Pancreas (tissue), 10 donors: ENCODE results near the gene LTBP1. TPM values are rescaled to one million over a fixed set of nuclear protein-coding genes. Genes with fewer than 3 reads are reported as not detected.

Experiments
- ATAC-seq, 4 donors: fragments of 200-7000 bp; cut with Tn5 transposase; one replicate each; pipeline versions ENCODE4 v1.8.0 to v1.9.1; 2020; ENCODE audit warnings: mild to moderate bottlenecking in 4 of 4, moderate library complexity in 4 of 4
- DNase-seq, 6 donors: peaks; one replicate each; pipeline ENCODE4 v3.0.0-alpha.2; 2020
- FAIRE-seq: peaks from 2 replicates; lab custom pipeline; 2012; peaks lifted over from hg19 to GRCh38; lab: Jason Lieb, UNC
- H3K27ac ChIP-seq, 4 donors: fragments of 200-600 bp; sonication (generic); 1 replicate in 3 of 4; 2 replicates in 1 of 4; pipeline versions ENCODE4 v1.5.0 to v1.8.0; 2020
- H3K27me3 ChIP-seq, 4 donors: fragments of 200-600 bp; one replicate each; pipeline ENCODE4 v1.8.0; 2021
- H3K36me3 ChIP-seq, 3 donors: fragments of 200-600 bp; sonication (generic) in 1 of 3; one replicate each; pipeline versions ENCODE4 v1.5.0 to v1.8.0; 2020 to 2021
- H3K4me1 ChIP-seq, 3 donors: fragments of 200-600 bp; one replicate each; pipeline ENCODE4 v1.8.0; 2021
- H3K4me3 ChIP-seq, 4 donors: fragments of 200-600 bp; sonication (generic) in 2 of 4; one replicate each; pipeline versions ENCODE4 v1.5.0 to v1.8.0; 2020 to 2021
- H3K9me3 ChIP-seq, 4 donors: fragments of 200-600 bp; one replicate each; pipeline ENCODE4 v1.8.0; 2021
- WGBS, 2 donors: extraction: QIAGEN DNeasy Blood & Tissue Kit; methylation state at CpG; one replicate each; pipeline ENCODE4 v1.1.7; 2013; 5-methylcytosine and 5-hydroxymethylcytosine counted together
- intact Hi-C, 3 donors: fragments of 100-400 bp; cut with DNase I; formaldehyde crosslinking; loops; one replicate each; pipeline versions ENCODE4 v1.11.1 to v1.14.2; 2022
- polyA plus RNA-seq, 2 donors: library from polyadenylated mRNA; stranded (reverse); fragments of 200-250 nt; gene quantifications; one replicate each; pipeline ENCODE4 v1.2.3, GENCODE V29; 2013
- total RNA-seq, 6 donors: library from RNA; stranded (reverse); fragmentation: NEBNext Ultra II Directional in 4 of 6; extraction: Animal tissue kit (Norgen Biotek cat#: 25700) in 4 of 6; gene quantifications; one replicate each; pipeline versions ENCODE4 v1.2.1 to v1.2.4, GENCODE V29; 2021 to 2023
- TF ChIP-seq, protein P1 (sequence below), 4 donors: fragments of 200-600 bp; sonication (generic) in 3 of 4; IDR thresholded peaks; one replicate each; pipeline versions ENCODE4 v1.5.0 to v1.8.0; 2021; ENCODE audit warnings: antibody characterized with exemption in 4 of 4
- donor health status: healthy with polysubstance abuse.
- donor health status: DM: no; HTN: no; CAD: no; lungs with moderate emphysema.
- donor health status: DM: no; HTN: no; CAD: no.
- donor health status: control.
- donor health status: control.
- donor health status: Bipolar disorder and iron deficiency.
- donor health status: DM: yes; HTN: yes; CAD: no.
- donor health status: DM: no; HTN: no; CAD: no.
- donor health status: DM: no; HTN: no; CAD: no.
- donor health status: DM: yes; HTN: yes; CAD: no.

The LTBP1 gene
- total and polyA plus RNA-seq, 8 donors, result 0.83 to 21.2 (median 2.6) TPM

GRCh38 chr2:33426666-33427231, 480.0 kb downstream of the LTBP1 start:
- no peaks in the 10 kb centered on the region for H3K9me3 ChIP-seq
- no peak overlapping the region for H3K4me3 ChIP-seq
- DNase-seq (peak in 5 of 6 donors; percentile 27 to 62 (median 48)), FAIRE-seq (no peak), ATAC-seq (peak; percentile 34 to 75 (median 54))
- no peaks in the 10 kb centered on the region for H3K4me1 ChIP-seq
- H3K27ac ChIP-seq, result no peak overlapping the region
- H3K27me3 ChIP-seq, result no peaks in the 10 kb centered on the region
- TF ChIP-seq, protein P1, sequence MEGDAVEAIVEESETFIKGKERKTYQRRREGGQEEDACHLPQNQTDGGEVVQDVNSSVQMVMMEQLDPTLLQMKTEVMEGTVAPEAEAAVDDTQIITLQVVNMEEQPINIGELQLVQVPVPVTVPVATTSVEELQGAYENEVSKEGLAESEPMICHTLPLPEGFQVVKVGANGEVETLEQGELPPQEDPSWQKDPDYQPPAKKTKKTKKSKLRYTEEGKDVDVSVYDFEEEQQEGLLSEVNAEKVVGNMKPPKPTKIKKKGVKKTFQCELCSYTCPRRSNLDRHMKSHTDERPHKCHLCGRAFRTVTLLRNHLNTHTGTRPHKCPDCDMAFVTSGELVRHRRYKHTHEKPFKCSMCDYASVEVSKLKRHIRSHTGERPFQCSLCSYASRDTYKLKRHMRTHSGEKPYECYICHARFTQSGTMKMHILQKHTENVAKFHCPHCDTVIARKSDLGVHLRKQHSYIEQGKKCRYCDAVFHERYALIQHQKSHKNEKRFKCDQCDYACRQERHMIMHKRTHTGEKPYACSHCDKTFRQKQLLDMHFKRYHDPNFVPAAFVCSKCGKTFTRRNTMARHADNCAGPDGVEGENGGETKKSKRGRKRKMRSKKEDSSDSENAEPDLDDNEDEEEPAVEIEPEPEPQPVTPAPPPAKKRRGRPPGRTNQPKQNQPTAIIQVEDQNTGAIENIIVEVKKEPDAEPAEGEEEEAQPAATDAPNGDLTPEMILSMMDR (IDR thresholded peaks at IDR 0.05), result no peak
- 60 to 65% methylated on average over 3 of the region's 3 CpGs for WGBS, 2 donors
- no peaks in the 10 kb centered on the region for H3K36me3 ChIP-seq
- intact Hi-C loops, result no loop called here

DNA sequence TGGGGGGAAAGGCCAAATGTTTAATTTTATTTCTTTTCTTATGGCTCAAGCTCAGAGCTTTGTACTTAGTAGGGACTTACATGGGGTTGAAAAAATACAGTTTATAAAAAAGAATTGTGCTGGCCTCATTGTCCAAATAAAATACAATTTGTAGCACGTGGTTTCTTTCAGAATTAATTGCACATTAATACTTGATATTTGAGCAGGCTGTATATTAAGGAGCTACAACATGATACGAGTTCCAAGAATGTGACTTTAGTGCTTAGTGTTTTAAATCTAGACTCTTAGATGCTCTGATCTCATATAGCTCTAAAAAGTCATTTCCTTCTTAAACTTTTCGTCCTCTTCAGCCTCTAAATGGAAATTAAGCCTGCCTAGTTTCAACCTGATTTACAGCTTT, 483.3 kb downstream of the LTBP1 start:
- no peak overlapping the region for H3K4me3 ChIP-seq
- 50 to 62% methylated on average over 3 of the region's 3 CpGs for WGBS, 2 donors
- TF ChIP-seq, protein P1 (IDR thresholded peaks at IDR 0.05), result no peak
- no peak for FAIRE-seq
- H3K9me3 ChIP-seq, result no peaks in the 10 kb centered on the region
- no peaks in the 10 kb centered on the region for H3K27me3 ChIP-seq
- no peak for DNase-seq
- intact Hi-C loops, result no loop called here
- H3K4me1 ChIP-seq, result no peaks in the 10 kb centered on the region
- no peak for ATAC-seq
- no peak overlapping the region for H3K27ac ChIP-seq
- H3K36me3 ChIP-seq, result no peaks in the 10 kb centered on the region

GRCh38 chr2:33430856-33431255, 484.1 kb downstream of the LTBP1 start:
- no peaks in the 10 kb centered on the region for H3K27me3 ChIP-seq
- H3K36me3 ChIP-seq, result no peaks in the 10 kb centered on the region
- FAIRE-seq (no peak), ATAC-seq (no peak), DNase-seq (no peak)
- 63 to 67% methylated on average over 1 of the region's 1 CpG for WGBS, 2 donors
- no peaks in the 10 kb centered on the region for H3K9me3 ChIP-seq
- H3K4me3 ChIP-seq, result no peak overlapping the region
- TF ChIP-seq, protein P1 (IDR thresholded peaks at IDR 0.05), result no peak
- intact Hi-C loops, result no loop called here
- no peak overlapping the region for H3K27ac ChIP-seq
- H3K4me1 ChIP-seq, result no peaks in the 10 kb centered on the region

DNA sequence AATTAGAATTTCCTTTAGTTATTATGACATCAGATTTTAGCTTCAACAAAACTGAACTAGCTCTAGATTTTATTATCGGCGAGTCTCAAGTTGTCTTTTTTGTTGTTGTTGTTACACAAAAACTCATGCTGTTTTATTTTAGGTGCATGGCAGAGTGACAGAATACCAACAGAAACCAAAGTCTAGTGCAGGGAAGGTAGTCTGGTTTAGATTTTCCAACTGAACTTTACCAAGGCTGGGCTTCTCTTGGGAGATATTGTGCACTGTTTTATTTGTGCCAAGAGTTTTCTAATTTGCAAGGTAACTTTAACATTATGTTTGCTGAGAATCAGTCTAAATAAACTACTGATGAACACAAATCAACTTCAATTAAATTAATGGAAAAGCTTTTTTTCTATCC, 486.1 kb downstream of the LTBP1 start:
- no peak overlapping the region for H3K27ac ChIP-seq
- no peaks in the 10 kb centered on the region for H3K27me3 ChIP-seq
- intact Hi-C loops, result no loop called here
- TF ChIP-seq, protein P1 (IDR thresholded peaks at IDR 0.05), result no peak
- 92 to 93% methylated on average over 2 of the region's 2 CpGs for WGBS, 2 donors
- no peaks in the 10 kb centered on the region for H3K36me3 ChIP-seq
- H3K9me3 ChIP-seq, result no peaks in the 10 kb centered on the region
- H3K4me3 ChIP-seq, result no peak overlapping the region
- no peak for FAIRE-seq
- no peak for DNase-seq
- no peaks in the 10 kb centered on the region for H3K4me1 ChIP-seq
- ATAC-seq, result no peak
